Lower leg skin (tissue), 3 donors: Measurements from ENCODE around the gene DGKB.

Source experiments
- POLR2A ChIP-seq, 2 donors: fragments of 450-650 bp; IDR thresholded peaks; one replicate each; pipeline ENCODE4 v1.6.1; 2016 to 2017; ENCODE audit warnings: antibody characterized with exemption in 2 of 2, mild to moderate bottlenecking in 1 of 2, moderate library complexity in 1 of 2
- TF ChIP-seq, protein P1 (sequence below), 3 donors: fragments of 450-650 bp; IDR thresholded peaks; one replicate each; pipeline ENCODE4 v1.5.1; 2016; ENCODE audit warnings: antibody characterized with exemption in 3 of 3, mild to moderate bottlenecking in 3 of 3, moderate library complexity in 2 of 3

DNA sequence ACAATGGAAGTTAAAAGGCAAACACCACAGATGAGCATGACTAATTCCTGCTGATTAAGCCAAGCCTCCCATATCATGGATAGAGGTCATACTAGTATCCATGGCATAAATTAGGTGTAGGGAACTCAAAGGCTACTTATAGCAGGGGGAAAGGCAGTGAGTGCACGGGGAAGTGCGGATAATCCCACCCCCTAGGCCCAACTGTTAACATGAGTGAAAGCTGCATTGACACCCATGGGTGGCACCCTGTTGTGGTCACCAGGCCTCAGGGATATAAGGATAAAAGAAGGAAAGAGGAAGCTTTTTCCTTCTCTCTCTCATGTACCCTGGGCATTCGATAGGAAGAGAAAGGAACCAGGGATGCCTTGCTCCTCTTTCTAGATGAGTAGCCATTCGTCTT lies 161.9 kb downstream of the DGKB start:
- TF ChIP-seq, protein P1, sequence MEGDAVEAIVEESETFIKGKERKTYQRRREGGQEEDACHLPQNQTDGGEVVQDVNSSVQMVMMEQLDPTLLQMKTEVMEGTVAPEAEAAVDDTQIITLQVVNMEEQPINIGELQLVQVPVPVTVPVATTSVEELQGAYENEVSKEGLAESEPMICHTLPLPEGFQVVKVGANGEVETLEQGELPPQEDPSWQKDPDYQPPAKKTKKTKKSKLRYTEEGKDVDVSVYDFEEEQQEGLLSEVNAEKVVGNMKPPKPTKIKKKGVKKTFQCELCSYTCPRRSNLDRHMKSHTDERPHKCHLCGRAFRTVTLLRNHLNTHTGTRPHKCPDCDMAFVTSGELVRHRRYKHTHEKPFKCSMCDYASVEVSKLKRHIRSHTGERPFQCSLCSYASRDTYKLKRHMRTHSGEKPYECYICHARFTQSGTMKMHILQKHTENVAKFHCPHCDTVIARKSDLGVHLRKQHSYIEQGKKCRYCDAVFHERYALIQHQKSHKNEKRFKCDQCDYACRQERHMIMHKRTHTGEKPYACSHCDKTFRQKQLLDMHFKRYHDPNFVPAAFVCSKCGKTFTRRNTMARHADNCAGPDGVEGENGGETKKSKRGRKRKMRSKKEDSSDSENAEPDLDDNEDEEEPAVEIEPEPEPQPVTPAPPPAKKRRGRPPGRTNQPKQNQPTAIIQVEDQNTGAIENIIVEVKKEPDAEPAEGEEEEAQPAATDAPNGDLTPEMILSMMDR (IDR thresholded peaks at IDR 0.05) = no peak
- no peak for TF ChIP-seq POLR2A (IDR thresholded peaks at IDR 0.05)
